Stimulated activated CD8-positive, alpha-beta memory T cell treated with anti-CD3 and anti-CD28 coated beads, Interleukin-7, amount 100 ng/mL, for 4 hours (primary cell): Measurements from ENCODE around the gene CCDC127.

Source experiments
- DNase-seq, 2 donors: peaks; one replicate each; pipeline ENCODE4 v3.0.0-alpha.2; 2020; ENCODE audit warnings: low read depth in 2 of 2

CCDC127 gene

DNA sequence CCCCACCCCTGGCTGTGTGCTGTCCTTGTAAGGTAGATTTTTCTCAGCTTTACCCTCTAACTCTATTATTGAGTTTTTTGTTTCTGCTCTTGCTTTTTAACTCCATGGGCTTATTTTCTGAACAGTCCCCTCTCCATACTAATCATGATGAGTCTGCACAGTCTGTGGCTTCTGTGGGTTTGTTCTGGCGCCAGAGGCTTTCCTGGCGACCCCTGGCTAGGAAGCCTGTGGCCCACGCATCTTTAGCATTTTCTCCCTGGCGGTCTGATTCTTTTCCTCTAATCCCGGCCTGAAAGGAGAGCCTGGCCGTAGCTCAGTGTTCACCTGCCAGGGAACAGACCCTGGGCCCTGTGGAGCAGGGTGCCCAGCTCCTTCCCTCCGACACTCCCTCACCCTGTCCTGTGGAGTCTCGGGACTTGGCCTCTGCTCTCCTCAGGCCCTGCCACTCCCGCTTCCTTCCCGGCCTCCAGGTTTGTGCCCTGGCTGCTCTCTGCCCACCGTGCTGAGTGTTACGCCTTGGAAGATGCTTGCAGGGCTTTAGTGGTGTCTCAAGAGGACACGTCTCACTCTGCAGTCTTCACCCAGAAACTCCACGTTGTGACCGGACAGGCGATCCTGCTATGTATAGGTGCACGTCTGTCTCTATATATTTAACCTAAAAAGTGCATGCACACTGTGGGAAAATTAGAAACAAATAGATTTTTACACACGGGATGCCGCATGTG, 58.3 kb downstream of the CCDC127 start:
- no peak for DNase-seq

DNA sequence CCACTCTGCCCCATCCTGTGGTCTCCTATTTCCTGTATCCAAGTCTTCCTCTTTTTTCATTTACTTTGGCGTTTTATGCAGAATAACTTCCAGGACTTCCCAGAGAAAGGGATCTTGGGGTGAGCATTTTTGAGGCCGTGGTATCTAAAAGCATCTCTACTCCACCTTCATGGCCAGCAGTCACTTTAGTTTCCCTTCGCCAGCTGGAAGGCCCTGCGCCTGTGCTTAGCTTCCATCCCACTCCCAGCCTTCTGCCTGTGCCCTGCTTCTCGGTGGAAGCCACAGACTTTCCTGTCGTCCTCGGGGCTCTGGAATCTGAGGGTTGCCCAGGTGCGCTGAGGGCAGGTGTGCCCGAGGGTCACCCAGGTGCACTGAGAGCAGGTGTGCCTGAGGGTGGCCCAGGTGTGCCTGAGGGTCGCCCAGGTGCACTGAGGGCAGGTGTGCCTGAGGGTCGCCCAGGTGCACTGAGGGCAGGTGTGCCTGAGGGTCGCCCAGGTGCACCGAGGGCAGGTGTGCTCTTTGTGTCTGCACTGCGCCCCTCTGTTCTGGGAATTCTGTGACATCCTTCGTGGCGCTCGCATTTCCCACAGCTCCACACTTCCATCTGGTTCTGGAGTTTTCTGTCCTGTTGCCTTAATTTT, 59.0 kb downstream of the CCDC127 start:
- no peak for DNase-seq

DNA sequence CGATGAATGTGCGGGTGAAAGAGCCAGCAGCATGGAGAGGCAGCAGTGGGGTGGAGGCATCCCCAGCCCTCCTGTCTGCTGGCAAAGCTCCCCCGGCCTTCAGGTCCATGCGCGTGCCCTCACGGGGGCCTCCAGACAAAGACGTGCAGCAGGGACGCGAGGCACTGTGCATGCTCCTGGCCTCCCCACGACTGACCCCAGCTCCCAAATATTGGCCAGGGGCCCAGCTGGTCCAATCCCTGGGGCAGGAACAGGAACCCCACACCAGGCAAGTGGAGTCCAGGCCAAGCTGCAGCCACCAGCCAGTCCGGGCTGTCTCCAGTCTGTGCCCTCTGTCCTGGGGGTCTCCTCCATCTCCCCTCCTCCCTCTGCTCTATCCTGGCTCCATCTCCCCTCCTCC, 60.2 kb downstream of the CCDC127 start:
- no peak for DNase-seq

DNA sequence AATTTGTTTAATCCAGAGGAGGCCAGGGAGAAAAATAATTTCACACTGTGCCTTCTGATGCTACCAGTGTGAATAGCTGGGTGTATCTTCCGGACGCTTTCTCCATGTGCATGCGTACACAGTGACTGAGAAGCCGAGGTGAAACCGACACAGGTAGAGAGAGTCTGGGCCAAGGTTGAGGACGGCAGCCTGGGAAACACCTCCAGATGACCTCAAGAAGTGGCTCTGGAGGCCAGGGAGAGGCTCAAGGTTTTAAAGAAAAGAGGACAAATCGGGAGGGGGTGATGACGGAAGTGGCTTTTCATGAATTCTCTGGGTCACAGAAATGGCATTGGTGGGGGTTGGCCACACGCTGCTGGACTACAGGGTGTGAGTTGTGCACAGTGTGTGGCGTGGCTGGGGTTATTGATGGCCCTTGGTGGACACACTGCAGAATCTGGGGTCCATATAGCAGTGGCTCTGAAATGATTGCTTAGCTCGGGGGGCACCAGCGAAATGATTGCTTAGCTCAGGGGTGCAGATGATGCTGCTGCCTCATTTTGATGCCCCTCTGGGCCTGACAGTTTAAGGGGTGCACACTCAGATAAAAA, 60.7 kb downstream of the CCDC127 start:
- DNase-seq, result no peak

DNA sequence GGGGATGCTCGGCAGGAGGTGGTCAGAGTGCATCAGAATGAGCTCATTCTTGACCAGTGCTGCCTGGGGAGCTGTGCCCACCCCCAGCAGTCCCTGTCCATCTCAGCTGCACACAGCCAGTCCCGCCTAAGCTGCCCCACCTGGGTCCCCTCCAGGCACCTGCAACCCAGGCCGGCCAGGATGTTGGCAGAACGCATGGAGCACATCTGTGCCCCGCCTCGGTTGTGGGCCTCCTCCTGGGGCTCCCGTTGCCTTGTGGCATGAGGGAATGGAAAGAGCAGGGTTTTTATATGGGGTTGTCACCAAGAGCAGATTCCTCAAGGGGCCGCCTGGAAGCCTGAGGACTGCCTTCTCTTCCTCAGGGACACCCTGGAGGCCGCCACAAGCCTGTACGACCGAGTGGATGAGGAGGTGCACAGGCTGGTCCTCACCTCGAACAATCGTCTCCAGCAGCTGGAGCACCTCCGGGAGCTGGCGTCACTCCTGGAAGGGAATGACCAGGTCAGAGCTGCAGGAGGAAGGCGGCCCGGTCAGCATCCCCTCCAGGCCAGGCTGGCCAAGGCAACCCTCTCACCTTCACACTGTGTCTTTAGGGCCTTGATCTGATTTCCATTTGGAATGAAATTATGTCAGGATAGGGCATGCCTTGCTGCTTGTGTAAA, 61.4 kb downstream of the CCDC127 start:
- no peak for DNase-seq

DNA sequence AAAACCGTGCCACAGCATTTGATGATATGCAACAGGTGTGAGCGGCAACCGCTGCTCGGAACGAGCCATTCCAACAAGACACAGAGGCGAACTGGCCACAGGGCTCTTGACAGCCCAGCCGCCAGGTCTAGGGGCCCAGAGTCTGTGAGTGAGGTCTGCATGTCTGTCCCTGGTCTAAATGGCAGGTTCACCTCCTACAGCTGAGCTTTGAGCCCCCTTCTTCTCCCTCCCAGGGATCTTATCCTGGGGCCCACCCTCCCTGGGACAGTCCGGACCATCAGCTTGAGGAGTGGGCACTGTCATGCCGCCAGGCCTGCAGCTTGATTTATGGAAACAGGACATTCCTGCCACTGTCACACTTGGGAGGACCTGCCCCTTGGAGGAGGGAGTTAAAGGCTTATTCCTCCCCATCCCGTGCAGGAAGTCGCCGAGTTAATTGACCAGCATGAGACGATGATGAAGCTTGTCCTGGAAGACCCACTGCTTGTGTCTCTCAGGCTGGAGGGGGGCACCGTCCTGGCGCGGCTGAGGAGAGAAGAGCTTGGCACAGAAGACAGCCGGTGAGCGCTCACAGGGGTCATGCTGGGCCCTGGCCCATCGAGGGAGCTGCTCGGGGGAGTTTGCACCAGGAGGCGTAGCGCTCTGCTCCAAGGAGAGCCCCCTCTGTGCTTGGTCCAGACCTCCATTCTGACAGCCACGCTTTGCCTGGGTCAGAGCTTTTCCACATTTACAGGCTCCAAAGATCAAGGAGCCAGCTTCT, 62.1 kb downstream of the CCDC127 start:
- DNase-seq, result no peak

DNA sequence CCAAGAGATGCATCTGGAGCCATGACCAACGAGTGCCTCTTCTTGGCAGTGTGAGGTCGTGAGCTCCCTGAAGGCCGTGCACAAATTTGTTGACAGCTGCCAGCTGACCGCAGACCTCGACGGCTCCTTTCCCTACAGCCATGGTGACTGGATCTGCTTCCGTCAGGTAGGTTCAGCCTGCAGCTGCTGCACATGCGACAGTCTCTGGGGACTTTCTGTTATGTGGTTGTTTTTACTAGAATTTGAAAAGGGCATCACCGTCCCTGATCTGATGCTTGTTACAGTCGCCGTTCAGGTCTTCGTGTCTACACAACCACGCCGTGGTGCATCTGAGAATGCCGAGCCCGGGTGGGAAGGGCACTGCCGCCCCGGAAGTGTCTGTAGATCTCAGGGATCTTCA, 63.1 kb downstream of the CCDC127 start:
- no peak for DNase-seq

DNA sequence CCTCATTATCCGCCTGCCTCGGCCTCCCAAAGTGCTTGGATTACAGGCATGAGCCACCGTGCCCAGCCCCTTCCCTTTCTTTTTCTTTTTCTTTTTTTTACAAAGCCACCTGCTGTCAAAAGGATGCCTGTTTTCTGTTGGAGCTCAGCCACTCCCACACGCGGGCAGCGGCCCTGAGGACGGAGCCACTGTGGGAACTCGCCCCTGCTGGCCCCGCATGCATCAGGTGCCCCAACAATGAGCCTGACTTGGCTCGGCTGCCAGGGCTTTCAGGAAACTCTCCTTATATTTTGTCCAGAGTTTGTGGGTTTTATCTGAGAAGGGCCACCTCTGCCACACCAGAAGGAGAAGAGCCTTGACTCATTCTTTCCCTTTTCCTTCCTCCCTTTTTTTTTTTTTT, 63.7 kb downstream of the CCDC127 start:
- DNase-seq, result no peak

DNA sequence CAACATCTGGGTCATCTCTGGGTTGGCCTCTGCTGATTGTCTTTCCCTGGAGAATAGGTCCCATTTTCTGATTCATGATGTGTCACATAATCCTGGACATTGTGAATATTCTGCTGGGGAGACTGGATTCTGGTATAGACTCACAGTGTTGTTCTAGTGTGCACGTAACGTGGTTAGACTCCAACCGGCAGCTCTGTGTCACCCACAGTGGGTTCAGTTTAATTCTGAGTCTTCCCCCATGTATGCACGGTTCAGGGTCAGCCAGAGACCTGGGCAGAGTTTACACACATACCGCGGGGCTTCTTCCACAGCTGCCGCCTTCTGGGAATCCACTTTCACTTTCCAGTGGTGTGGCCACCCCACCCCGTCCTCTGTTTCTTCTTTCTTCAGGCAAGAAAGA, 64.7 kb downstream of the CCDC127 start:
- DNase-seq, result no peak

DNA sequence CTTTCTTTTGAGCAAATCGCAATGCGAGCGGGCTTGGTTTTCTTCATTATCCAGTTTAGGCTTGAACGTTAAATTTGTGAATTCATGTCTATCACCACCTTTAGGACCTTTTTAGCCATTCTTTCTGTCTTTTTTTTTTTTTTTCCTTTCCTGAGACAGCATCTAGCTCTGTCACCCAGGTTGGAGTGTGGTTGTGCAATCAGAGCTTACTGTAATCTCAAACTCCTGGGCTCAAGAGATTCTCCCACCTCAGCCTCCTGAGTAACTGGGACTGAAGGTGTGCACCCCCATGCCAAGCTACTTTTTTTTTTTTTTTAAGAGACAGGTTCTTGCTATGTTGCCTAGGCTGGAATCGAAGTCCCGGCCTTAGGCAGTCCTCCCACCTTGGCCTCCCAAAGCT, 65.9 kb downstream of the CCDC127 start:
- no peak for DNase-seq

DNA sequence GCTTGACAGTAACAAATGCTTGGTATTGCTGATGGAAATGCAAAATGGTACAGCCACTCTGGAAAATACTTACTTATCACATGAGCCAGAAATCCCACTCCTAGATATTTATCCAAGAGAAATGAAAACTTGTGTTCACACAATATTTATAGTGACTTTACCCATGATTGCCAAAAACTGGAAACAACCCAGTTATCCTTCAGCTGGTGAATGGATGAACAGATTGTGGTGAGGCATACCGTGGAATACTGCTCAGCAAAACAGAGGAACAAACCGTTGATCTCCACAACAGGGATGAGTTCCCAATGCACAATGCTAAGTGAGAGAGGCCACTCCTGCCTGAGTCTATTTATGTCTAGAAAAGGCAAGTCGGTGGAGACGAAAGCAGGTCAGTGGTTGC, 67.2 kb downstream of the CCDC127 start:
- no peak for DNase-seq

DNA sequence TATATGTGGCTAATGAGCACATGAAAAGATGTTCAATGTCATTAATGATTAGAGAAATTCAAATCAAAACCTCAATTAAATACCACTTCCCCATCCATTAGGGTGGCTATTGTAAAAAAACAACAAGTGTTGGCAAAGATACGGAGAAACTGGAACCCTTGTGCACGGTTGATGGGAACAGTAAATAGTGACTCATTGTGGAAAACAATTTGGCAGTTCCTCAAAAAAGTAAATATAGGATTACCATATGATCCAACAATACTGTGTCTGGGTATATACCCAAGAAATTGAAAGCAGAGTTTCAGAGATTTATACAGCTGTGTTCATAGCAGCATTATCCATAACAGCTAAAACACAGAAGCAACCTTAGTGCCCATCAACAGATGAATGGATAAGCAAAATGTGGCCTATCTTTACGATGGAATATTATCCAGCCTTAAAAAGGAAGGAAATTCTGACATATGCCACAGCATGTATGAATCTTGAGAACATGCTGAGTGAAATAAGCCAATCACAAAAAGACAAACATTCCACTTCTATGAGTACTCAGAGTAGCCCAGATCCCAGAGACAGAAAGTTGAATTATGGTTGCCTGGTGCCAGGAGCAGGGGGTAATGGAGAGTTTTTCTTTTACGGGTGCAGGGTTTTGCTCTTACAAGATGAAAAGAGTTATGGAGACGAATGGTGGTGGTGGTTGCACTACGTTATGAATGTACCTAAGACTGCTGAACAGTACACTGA, 68.0 kb downstream of the CCDC127 start:
- no peak for DNase-seq

DNA sequence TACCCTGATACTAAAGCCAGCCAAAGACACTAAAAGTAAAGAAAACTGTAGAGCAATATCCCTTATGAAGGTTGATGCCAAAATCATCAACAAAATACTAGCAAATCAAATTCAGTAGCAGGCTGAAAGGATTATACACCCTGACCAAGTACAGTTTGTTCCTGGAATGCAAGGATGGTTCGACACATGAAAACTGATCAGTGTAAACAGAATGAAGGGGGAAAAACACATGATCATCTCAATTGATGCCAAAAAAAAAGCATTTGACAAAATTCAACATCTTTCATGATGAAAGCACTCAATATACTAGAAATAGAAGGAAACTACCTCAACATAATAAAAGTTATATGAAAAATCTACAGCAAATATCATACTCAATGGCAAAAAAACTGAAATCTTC, 70.2 kb downstream of the CCDC127 start:
- no peak for DNase-seq
